H9 (cell line): ENCODE data around the gene HTR2B. TPM values are rescaled to one million over a fixed set of nuclear protein-coding genes. Genes with fewer than 3 reads are reported as not detected.

ENCODE experiments used
- DNase-seq: peaks from one replicate; pipeline ENCODE4 v3.0.0-alpha.2; 2017
- H2AFZ ChIP-seq: one replicate; pipeline ENCODE4 v1.6.1; 2013; ENCODE audit warnings: mild to moderate bottlenecking, low read length, control low read depth, moderate library complexity
- H2AK5ac ChIP-seq: 2 replicates; pipeline ENCODE4 v1.6.1; 2013; ENCODE audit warnings: low read length, control low read depth, mixed read lengths; ENCODE audit not compliant: insufficient read length
- H2BK120ac ChIP-seq: one replicate; pipeline ENCODE4 v1.6.1; 2013; ENCODE audit warnings: low read depth, mild to moderate bottlenecking, low read length, control low read depth, inconsistent platforms; ENCODE audit not compliant: poor library complexity, severe bottlenecking
- H2BK12ac ChIP-seq: 2 replicates; pipeline ENCODE4 v1.6.1; 2013; ENCODE audit warnings: low read length, control low read depth, mixed read lengths, low read depth; ENCODE audit not compliant: insufficient read length
- H2BK15ac ChIP-seq: 2 replicates; pipeline ENCODE4 v1.6.1; 2013; ENCODE audit warnings: low read depth, low read length, control low read depth
- H2BK20ac ChIP-seq: one replicate; pipeline ENCODE4 v1.6.1; 2013; ENCODE audit warnings: low read depth, mild to moderate bottlenecking, low read length, control low read depth, inconsistent platforms; ENCODE audit not compliant: poor library complexity, severe bottlenecking
- H2BK5ac ChIP-seq: 2 replicates; pipeline ENCODE4 v1.6.1; 2013; ENCODE audit warnings: low read length, control low read depth, mixed read lengths; ENCODE audit not compliant: insufficient read length
- H3K14ac ChIP-seq: 2 replicates; pipeline ENCODE4 v1.6.1; 2013; ENCODE audit warnings: low read length, control low read depth; ENCODE audit not compliant: insufficient read depth
- H3K18ac ChIP-seq: 2 replicates; pipeline ENCODE4 v1.6.1; 2013; ENCODE audit warnings: low read depth, mild to moderate bottlenecking, mixed read lengths, low read length, control low read depth; ENCODE audit not compliant: insufficient read length
- H3K23ac ChIP-seq: 2 replicates; pipeline ENCODE4 v1.6.1; 2013; ENCODE audit warnings: low read length, control low read depth, mixed read lengths, low read depth; ENCODE audit not compliant: insufficient read length
- H3K23me2 ChIP-seq: 2 replicates; pipeline ENCODE4 v1.6.1; 2013; ENCODE audit warnings: low read depth, mild to moderate bottlenecking, mixed read lengths, low read length, control low read depth; ENCODE audit not compliant: insufficient read length, poor library complexity, severe bottlenecking
- H3K27ac ChIP-seq: 2 replicates; pipeline ENCODE4 v1.5.1; 2013; ENCODE audit warnings: low read length, control low read depth, mixed read lengths, low read depth; ENCODE audit not compliant: insufficient read length
- H3K27me3 ChIP-seq: 2 replicates; pipeline ENCODE4 v1.6.1; 2013; ENCODE audit warnings: low read length, control low read depth, inconsistent platforms; ENCODE audit not compliant: insufficient read depth
- H3K4ac ChIP-seq: 2 replicates; pipeline ENCODE4 v1.6.1; 2013; ENCODE audit warnings: low read depth, mild to moderate bottlenecking, control low read depth, inconsistent platforms, low read length, moderate library complexity
- H3K4me1 ChIP-seq: 2 replicates; pipeline ENCODE4 v1.6.1; 2013; ENCODE audit warnings: low read length, control low read depth, inconsistent platforms; ENCODE audit not compliant: insufficient read depth
- H3K4me2 ChIP-seq: 2 replicates; pipeline ENCODE4 v1.6.1; 2013; ENCODE audit warnings: low read length, control low read depth, mixed read lengths; ENCODE audit not compliant: insufficient read length, insufficient read depth
- H3K56ac ChIP-seq: 2 replicates; pipeline ENCODE4 v1.6.1; 2013; ENCODE audit warnings: low read depth, mild to moderate bottlenecking, mixed read lengths, low read length, control low read depth; ENCODE audit not compliant: insufficient read length
- H3K79me1 ChIP-seq: 2 replicates; pipeline ENCODE4 v1.6.1; 2013; ENCODE audit warnings: low read depth, mild to moderate bottlenecking, moderate library complexity, low read length, control low read depth, inconsistent platforms; ENCODE audit not compliant: insufficient read depth, poor library complexity, severe bottlenecking
- H3K79me2 ChIP-seq: 2 replicates; pipeline ENCODE4 v1.6.1; 2013; ENCODE audit warnings: low read length, control low read depth, inconsistent platforms; ENCODE audit not compliant: insufficient read depth
- H3K9ac ChIP-seq: 2 replicates; pipeline ENCODE4 v1.6.1; 2013; ENCODE audit warnings: low read length, control low read depth, mixed read lengths; ENCODE audit not compliant: insufficient read length; ENCODE audit errors: extremely low read depth
- H3K9me3 ChIP-seq: one replicate; pipeline ENCODE4 v1.6.1; 2013; ENCODE audit warnings: low read depth, low read length, inconsistent platforms; ENCODE audit not compliant: control insufficient read depth
- H3T11ph ChIP-seq: one replicate; pipeline ENCODE4 v1.6.1; 2013; ENCODE audit warnings: mild to moderate bottlenecking, low read length, control low read depth, inconsistent platforms
- H4K20me1 ChIP-seq: one replicate; pipeline ENCODE4 v1.6.1; 2013; ENCODE audit not compliant: control insufficient read depth, insufficient read length, insufficient read depth
- H4K5ac ChIP-seq: 2 replicates; pipeline ENCODE4 v1.6.1; 2013; ENCODE audit warnings: low read depth, mild to moderate bottlenecking, mixed read lengths, low read length, control low read depth; ENCODE audit not compliant: insufficient read length
- H4K8ac ChIP-seq: replicated peaks from 2 replicates; pipeline ENCODE4 v1.6.1; 2013; ENCODE audit warnings: low read length, control low read depth, mixed read lengths, low read depth; ENCODE audit not compliant: insufficient read length
- H4K91ac ChIP-seq: 2 replicates; pipeline ENCODE4 v1.6.1; 2013; ENCODE audit warnings: low read depth, mild to moderate bottlenecking, moderate library complexity, mixed read lengths, low read length, control low read depth; ENCODE audit not compliant: insufficient read length
- H3K27ac Mint-ChIP-seq, 3 experiments: 2 replicates in 2 of 3; 3 replicates in 1 of 3; pipeline ENCODE4 v1.8.0; 2020 to 2021; ENCODE audit warnings: mixed read lengths in 3 of 3, mild to moderate bottlenecking in 1 of 3, moderate library complexity in 1 of 3
- H3K27me3 Mint-ChIP-seq: 2 replicates; pipeline ENCODE4 v1.8.0; 2021; ENCODE audit warnings: low read depth, mild to moderate bottlenecking, moderate library complexity, mixed read lengths
- H3K36me3 Mint-ChIP-seq, 3 experiments: 2 replicates in 2 of 3; 3 replicates in 1 of 3; pipeline ENCODE4 v1.8.0; 2020 to 2021; ENCODE audit warnings: low read depth in 3 of 3, mixed read lengths in 3 of 3; ENCODE audit not compliant: insufficient read depth in 1 of 3
- H3K4me1 Mint-ChIP-seq, 2 experiments: 2 replicates each; pipeline ENCODE4 v1.8.0; 2020; ENCODE audit warnings: mixed read lengths in 2 of 2
- H3K4me3 Mint-ChIP-seq, 2 experiments: 2 replicates in 1 of 2; 3 replicates in 1 of 2; pipeline ENCODE4 v1.8.0; 2020 to 2021; ENCODE audit warnings: mild to moderate bottlenecking in 2 of 2, mixed read lengths in 2 of 2, moderate library complexity in 1 of 2
- H3K9me3 Mint-ChIP-seq, 2 experiments: 2 replicates in 1 of 2; 3 replicates in 1 of 2; pipeline ENCODE4 v1.8.0; 2020; ENCODE audit warnings: mild to moderate bottlenecking in 2 of 2, mixed read lengths in 2 of 2, moderate library complexity in 1 of 2
- WGBS: extraction: QIAGEN DNeasy Blood & Tissue Kit; methylation state at CpG from one replicate; pipeline ENCODE4 v1.1.7; 2013; ENCODE audit warnings: missing lambda C conversion rate, low lambda C conversion rate, mixed read lengths; ENCODE audit not compliant: insufficient read length; ENCODE audit errors: extremely low coverage; 5-methylcytosine and 5-hydroxymethylcytosine counted together
- total RNA-seq: library from RNA; stranded (reverse); gene quantifications from 2 replicates; pipeline ENCODE4 v1.2.1, GENCODE V29; 2021
- TF ChIP-seq, protein P1 (sequence below): fragments of 200-600 bp; sonication (generic); conservative IDR thresholded peaks from 3 replicates; pipeline ENCODE4 v1.8.0; 2021; ENCODE audit warnings: antibody characterized with exemption, mild to moderate bottlenecking

The HTR2B gene
- total RNA-seq, 1 experiment from 2014 or later: not detected

- H3K4me1 Mint-ChIP-seq: peaks cover 36 to 38% of the 10 kb centered on the region in 2 experiments
- no peaks in the 10 kb centered on the region for H3K9me3 Mint-ChIP-seq
- no peak overlapping the region for H3K4me3 Mint-ChIP-seq
- H3K4ac ChIP-seq: no peak overlapping the region
- WGBS: no CpG with 5 or more reads among the region's 1 CpG
- no peak overlapping the region for H3K27ac ChIP-seq
- peaks cover 0 to 17% (median 16%) of the 10 kb centered on the region in 3 experiments; a peak in 5 of 7 replicates for H3K36me3 Mint-ChIP-seq
- no peak overlapping the region for H3K56ac ChIP-seq
- H2AK5ac ChIP-seq: no peak overlapping the region
- no peak overlapping the region for H3K4me2 ChIP-seq
- no peak overlapping the region for H3K14ac ChIP-seq
- H2BK5ac ChIP-seq: no peak overlapping the region
- no peak overlapping the region for H3T11ph ChIP-seq
- H3K27me3 Mint-ChIP-seq: no peaks in the 10 kb centered on the region
- no peaks in the 10 kb centered on the region for H4K20me1 ChIP-seq
- peak overlapping the region in 2 of 3 experiments; percentile 62 to 80; a peak in 3 of 7 replicates for H3K27ac Mint-ChIP-seq
- no peaks in the 10 kb centered on the region for H3K79me1 ChIP-seq
- H3K27me3 ChIP-seq: no peaks in the 10 kb centered on the region
- 0 out of 2 replicates have a peak, but pooled peaks cover 4% of the 10 kb centered on the region for H3K4me1 ChIP-seq
- H2BK120ac ChIP-seq: no peak overlapping the region
- no peak overlapping the region for H4K8ac ChIP-seq
- TF ChIP-seq, protein P1, sequence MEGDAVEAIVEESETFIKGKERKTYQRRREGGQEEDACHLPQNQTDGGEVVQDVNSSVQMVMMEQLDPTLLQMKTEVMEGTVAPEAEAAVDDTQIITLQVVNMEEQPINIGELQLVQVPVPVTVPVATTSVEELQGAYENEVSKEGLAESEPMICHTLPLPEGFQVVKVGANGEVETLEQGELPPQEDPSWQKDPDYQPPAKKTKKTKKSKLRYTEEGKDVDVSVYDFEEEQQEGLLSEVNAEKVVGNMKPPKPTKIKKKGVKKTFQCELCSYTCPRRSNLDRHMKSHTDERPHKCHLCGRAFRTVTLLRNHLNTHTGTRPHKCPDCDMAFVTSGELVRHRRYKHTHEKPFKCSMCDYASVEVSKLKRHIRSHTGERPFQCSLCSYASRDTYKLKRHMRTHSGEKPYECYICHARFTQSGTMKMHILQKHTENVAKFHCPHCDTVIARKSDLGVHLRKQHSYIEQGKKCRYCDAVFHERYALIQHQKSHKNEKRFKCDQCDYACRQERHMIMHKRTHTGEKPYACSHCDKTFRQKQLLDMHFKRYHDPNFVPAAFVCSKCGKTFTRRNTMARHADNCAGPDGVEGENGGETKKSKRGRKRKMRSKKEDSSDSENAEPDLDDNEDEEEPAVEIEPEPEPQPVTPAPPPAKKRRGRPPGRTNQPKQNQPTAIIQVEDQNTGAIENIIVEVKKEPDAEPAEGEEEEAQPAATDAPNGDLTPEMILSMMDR: no peak
- H2BK20ac ChIP-seq: no peak overlapping the region
- H2BK12ac ChIP-seq: no peak overlapping the region
- no peak overlapping the region for H4K5ac ChIP-seq
- H2BK15ac ChIP-seq: no peak overlapping the region
- H3K23me2 ChIP-seq: no peaks in the 10 kb centered on the region
- H3K79me2 ChIP-seq: no peaks in the 10 kb centered on the region
- no peak overlapping the region for H3K18ac ChIP-seq
- H3K23ac ChIP-seq: no peak overlapping the region
- H4K91ac ChIP-seq: no peak overlapping the region
- H3K9me3 ChIP-seq: no peaks in the 10 kb centered on the region
- no peak overlapping the region for H3K9ac ChIP-seq
- no peak overlapping the region for H2AFZ ChIP-seq
- no peak for DNase-seq
These were observed 12.9 kb downstream of the HTR2B start for GRCh38 chr2:231111987-231112386.
